Chondrocyte (in vitro differentiated cells): ENCODE results near the gene RPTOR. TPM values are rescaled to one million over a fixed set of nuclear protein-coding genes. Genes with fewer than 3 reads are reported as not detected.
"Not testable (repeated sequence)": the region's sequence is repeated elsewhere in the genome, so short reads cannot be mapped to it uniquely, and the experiment has no call there.

Source experiments
- DNase-seq: peaks from one replicate; pipeline ENCODE4 v3.0.0; 2021; ENCODE audit warnings: mixed read lengths, low spot score
- H3K27ac Mint-ChIP-seq: one replicate; pipeline ENCODE4 v1.8.0; 2021; ENCODE audit warnings: mild to moderate bottlenecking, moderate library complexity, mixed read lengths; ENCODE audit not compliant: unreplicated experiment
- H3K27me3 Mint-ChIP-seq: 2 replicates; pipeline ENCODE4 v1.8.0; 2021; ENCODE audit warnings: low read depth, mixed read lengths
- H3K36me3 Mint-ChIP-seq: 2 replicates; pipeline ENCODE4 v1.8.0; 2021; ENCODE audit warnings: low read depth, mixed read lengths
- H3K4me1 Mint-ChIP-seq: 2 replicates; pipeline ENCODE4 v1.8.0; 2021; ENCODE audit warnings: low read depth, mild to moderate bottlenecking, mixed read lengths
- H3K4me3 Mint-ChIP-seq: one replicate; pipeline ENCODE4 v1.8.0; 2021; ENCODE audit warnings: mild to moderate bottlenecking, moderate library complexity, mixed read lengths; ENCODE audit not compliant: unreplicated experiment
- H3K9me3 Mint-ChIP-seq: 2 replicates; pipeline ENCODE4 v1.8.0; 2021; ENCODE audit warnings: low read depth, mixed read lengths
- total RNA-seq: library from RNA; stranded (reverse); gene quantifications from 3 replicates; pipeline ENCODE4 v1.2.1, GENCODE V29; 2021
- TF ChIP-seq, protein P1 (sequence below): fragments of 200-600 bp; sonication (generic); IDR thresholded peaks from 2 replicates; pipeline ENCODE4 v1.5.0; 2021; ENCODE audit warnings: antibody characterized with exemption, mild to moderate bottlenecking, moderate library complexity

Gene RPTOR
- total RNA-seq, 1 donor from 2014 or later, result 30.9 TPM

DNA sequence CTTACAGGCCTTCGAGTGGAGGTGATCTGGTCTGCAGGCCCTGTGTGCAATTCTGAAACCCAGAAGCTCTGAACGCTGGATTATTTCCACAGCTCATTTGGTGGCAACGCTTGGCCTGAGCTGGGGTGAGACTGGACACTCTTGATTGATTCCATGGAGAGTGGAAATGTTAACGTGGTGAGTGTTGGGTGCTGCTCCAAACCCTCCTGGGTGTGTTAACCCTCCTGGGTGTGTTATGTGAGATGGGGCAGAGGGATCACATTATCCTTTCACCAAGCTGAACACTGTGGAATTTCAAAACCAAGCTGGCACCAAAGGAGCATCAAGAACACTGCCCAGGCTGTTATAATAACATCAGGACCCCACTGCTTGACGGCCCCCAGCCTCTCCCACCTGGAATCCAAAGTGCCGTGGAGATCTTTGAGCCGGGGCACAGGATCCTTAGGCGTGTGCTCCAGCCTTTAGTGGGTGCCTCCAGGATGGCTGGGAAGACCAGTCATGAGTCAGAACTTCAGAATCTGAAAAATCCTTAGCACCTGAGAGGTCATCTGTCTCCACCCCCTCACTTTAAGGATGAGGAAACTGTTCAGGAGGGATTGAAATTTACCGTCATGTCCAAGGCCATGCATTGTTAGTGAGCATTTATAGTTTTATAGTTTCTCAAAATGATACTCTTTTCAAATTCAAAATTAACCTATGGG, 75.0 kb downstream of the RPTOR start:
- peaks cover 30% of the 10 kb centered on the region for H3K4me1 Mint-ChIP-seq
- TF ChIP-seq, protein P1, sequence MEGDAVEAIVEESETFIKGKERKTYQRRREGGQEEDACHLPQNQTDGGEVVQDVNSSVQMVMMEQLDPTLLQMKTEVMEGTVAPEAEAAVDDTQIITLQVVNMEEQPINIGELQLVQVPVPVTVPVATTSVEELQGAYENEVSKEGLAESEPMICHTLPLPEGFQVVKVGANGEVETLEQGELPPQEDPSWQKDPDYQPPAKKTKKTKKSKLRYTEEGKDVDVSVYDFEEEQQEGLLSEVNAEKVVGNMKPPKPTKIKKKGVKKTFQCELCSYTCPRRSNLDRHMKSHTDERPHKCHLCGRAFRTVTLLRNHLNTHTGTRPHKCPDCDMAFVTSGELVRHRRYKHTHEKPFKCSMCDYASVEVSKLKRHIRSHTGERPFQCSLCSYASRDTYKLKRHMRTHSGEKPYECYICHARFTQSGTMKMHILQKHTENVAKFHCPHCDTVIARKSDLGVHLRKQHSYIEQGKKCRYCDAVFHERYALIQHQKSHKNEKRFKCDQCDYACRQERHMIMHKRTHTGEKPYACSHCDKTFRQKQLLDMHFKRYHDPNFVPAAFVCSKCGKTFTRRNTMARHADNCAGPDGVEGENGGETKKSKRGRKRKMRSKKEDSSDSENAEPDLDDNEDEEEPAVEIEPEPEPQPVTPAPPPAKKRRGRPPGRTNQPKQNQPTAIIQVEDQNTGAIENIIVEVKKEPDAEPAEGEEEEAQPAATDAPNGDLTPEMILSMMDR, result no peak
- H3K9me3 Mint-ChIP-seq, result no peaks in the 10 kb centered on the region
- no peaks in the 10 kb centered on the region for H3K27me3 Mint-ChIP-seq
- no peak overlapping the region for H3K4me3 Mint-ChIP-seq
- no peaks in the 10 kb centered on the region for H3K36me3 Mint-ChIP-seq
- no peak for DNase-seq
- H3K27ac Mint-ChIP-seq, result peak overlapping the region; percentile 36

DNA sequence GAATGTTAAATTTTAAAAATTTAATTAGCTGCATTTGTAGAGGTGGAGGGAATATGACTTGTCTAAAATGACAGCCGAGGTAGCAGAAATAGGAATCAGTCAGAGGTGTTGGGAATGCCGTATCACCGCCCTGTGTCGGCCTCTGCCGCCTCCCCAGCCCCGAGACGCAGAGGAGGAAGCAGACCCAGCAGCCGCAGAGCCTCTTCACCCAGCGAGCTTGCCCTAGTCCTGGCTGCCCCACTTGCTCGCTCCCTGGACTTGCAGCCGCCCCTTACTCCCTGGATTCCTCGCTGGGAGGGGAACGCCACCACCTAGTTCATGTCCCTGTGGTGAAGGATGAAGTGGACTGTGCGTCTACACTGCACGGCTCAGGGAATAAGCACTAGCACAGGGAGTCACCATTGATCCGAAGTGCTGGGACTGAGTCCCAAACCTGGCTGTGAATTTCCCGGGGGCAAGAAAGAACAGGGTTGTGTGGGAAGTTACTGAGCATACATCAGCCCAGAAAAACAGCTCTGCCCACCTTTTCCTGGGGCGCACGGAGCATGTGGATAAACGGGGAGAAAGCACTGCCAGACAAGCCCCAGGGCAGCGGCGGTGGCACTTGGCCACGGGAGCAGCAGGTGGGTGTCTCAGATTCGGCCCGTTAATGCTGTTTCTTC, 76.8 kb downstream of the RPTOR start:
- Mint-ChIP-seq H3K4me3 (no peak overlapping the region), H3K9me3 (no peaks in the 10 kb centered on the region), H3K4me1 (peaks cover 27% of the 10 kb centered on the region), H3K36me3 (peaks cover 5% of the 10 kb centered on the region), H3K27me3 (no peaks in the 10 kb centered on the region), H3K27ac (no peak overlapping the region)
- no peak for DNase-seq
- TF ChIP-seq, protein P1, result no peak

DNA sequence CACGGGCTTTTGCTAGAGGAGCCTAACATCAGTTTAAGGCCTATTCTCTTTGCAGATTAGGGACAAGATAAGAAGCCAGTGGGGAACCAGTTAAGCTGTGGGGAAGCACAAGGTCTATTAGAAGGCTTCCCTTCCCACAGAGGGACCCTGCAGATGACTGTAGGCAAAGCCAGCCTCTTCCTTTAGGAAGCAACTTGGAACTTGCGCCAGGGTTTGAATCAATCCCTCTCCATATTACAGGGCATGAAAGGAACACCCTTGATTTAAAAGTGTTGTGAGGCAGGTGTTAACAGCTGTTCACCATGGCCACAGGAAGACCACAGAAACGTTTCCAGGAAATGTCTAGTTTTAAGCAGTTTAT, 77.3 kb downstream of the RPTOR start:
- Mint-ChIP-seq H3K36me3 (peaks cover 8% of the 10 kb centered on the region), H3K9me3 (no peaks in the 10 kb centered on the region), H3K27me3 (no peaks in the 10 kb centered on the region), H3K4me3 (no peak overlapping the region), H3K27ac (no peak overlapping the region), H3K4me1 (peaks cover 23% of the 10 kb centered on the region)
- DNase-seq, result no peak
- TF ChIP-seq, protein P1, result no peak

DNA sequence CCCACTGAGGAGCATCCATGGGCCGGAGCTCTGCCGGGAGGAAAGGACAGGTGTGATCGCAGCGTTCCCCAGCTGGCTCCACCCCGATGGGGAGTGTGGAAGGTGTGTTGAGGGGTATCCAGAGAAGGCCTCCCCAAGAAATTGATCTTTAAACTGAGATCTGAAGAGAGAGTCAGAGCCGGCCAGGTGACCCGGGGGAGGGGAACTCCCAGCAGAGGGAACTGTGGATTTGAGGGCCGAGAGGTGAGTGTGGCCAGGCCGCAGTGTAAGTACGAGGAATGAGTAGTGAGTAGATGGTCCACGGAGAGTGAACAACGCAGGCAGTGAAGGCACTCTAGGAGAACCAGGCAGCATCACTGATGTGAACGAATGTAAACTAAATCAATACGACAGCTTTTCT, 80.2 kb downstream of the RPTOR start:
- TF ChIP-seq, protein P1, result no peak
- Mint-ChIP-seq H3K4me3 (no peak overlapping the region), H3K27me3 (no peaks in the 10 kb centered on the region), H3K9me3 (no peaks in the 10 kb centered on the region), H3K36me3 (peaks cover 11% of the 10 kb centered on the region), H3K27ac (no peak overlapping the region), H3K4me1 (peaks cover 12% of the 10 kb centered on the region)
- no peak for DNase-seq

DNA sequence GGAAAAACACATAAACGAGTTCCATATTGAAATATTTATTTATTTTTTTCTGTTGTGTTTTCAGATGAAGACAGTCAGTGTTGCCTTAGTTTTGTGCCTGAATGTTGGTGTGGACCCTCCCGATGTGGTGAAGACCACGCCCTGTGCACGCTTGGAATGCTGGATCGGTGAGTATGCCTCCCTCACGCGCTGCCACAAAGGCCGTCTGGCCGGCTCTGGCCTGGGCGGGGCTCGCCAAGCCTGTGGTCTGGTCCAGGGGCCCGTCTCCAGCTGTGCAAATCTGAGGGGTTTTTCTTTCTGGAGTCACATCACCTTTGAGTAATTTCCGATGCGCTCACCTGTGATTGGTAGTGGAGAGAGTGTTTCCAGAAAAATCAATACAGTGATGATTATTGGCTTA, 81.0 kb downstream of the RPTOR start:
- peaks cover 9% of the 10 kb centered on the region for H3K4me1 Mint-ChIP-seq
- TF ChIP-seq, protein P1, result no peak
- no peaks in the 10 kb centered on the region for H3K27me3 Mint-ChIP-seq
- H3K9me3 Mint-ChIP-seq, result no peaks in the 10 kb centered on the region
- H3K36me3 Mint-ChIP-seq, result peaks cover 11% of the 10 kb centered on the region
- no peak overlapping the region for H3K4me3 Mint-ChIP-seq
- no peak for DNase-seq
- no peak overlapping the region for H3K27ac Mint-ChIP-seq

DNA sequence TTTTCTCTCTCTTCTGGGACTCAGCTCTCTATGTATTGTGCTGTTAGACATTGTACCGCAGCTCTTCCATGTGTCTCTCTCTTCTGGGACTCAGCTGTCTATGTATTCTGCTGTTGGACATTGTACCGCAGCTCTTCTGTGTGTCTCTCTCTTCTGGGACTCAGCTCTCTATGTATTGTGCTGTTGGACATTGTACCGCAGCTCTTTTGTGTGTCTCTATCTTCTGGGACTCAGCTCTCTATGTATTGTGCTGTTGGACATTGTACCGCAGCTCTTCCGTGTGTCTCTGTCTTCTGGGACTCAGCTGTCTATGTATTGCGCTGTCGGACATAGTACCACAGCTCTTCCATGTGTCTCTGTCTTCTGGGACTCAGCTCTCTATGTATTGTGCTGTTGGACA, 84.2 kb downstream of the RPTOR start:
- not testable (repeated sequence) for H3K27me3 Mint-ChIP-seq, H3K9me3 Mint-ChIP-seq, DNase-seq, H3K4me1 Mint-ChIP-seq, H3K27ac Mint-ChIP-seq, H3K4me3 Mint-ChIP-seq
- peaks cover 11% of the 10 kb centered on the region for H3K36me3 Mint-ChIP-seq
